HFF-Myc (cell line): ENCODE data around the gene HSD17B8.

Source experiments
- DNase-seq: peaks from one replicate; pipeline ENCODE4 v3.0.0-alpha.2; 2011; ENCODE audit warnings: low read depth; ENCODE audit errors: extremely low read depth
- H3K4me3 ChIP-seq: replicated peaks from 2 replicates; pipeline ENCODE4 v1.5.1; 2011; ENCODE audit warnings: low read depth, mild to moderate bottlenecking, control low read depth, low read length
- TF ChIP-seq, protein P1 (sequence below): IDR thresholded peaks from 2 replicates; pipeline ENCODE4 v1.5.1; 2012; ENCODE audit warnings: mild to moderate bottlenecking, low read depth, low read length, control low read depth; ENCODE audit errors: missing control alignments

Gene HSD17B8

GRCh38 chr6:33175436-33176069 lies 28.9 kb upstream of the HSD17B8 start:
- H3K4me3 ChIP-seq = no peak overlapping the region
- DNase-seq = no peak
- TF ChIP-seq, protein P1, sequence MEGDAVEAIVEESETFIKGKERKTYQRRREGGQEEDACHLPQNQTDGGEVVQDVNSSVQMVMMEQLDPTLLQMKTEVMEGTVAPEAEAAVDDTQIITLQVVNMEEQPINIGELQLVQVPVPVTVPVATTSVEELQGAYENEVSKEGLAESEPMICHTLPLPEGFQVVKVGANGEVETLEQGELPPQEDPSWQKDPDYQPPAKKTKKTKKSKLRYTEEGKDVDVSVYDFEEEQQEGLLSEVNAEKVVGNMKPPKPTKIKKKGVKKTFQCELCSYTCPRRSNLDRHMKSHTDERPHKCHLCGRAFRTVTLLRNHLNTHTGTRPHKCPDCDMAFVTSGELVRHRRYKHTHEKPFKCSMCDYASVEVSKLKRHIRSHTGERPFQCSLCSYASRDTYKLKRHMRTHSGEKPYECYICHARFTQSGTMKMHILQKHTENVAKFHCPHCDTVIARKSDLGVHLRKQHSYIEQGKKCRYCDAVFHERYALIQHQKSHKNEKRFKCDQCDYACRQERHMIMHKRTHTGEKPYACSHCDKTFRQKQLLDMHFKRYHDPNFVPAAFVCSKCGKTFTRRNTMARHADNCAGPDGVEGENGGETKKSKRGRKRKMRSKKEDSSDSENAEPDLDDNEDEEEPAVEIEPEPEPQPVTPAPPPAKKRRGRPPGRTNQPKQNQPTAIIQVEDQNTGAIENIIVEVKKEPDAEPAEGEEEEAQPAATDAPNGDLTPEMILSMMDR = no peak

- H3K4me3 ChIP-seq = no peak overlapping the region
- TF ChIP-seq, protein P1 = no peak
- DNase-seq = no peak
Observed at GRCh38 chr6:33176906-33177305, 27.5 kb upstream of the HSD17B8 start.

GRCh38 chr6:33177552-33178446 lies 26.7 kb upstream of the HSD17B8 start:
- DNase-seq = no peak
- TF ChIP-seq, protein P1 = no peak
- H3K4me3 ChIP-seq = no peak overlapping the region

GRCh38 chr6:33178755-33179475 lies 25.5 kb upstream of the HSD17B8 start:
- no peak for DNase-seq
- TF ChIP-seq, protein P1 = no peak
- no peak overlapping the region for H3K4me3 ChIP-seq

- H3K4me3 ChIP-seq = no peak overlapping the region
- no peak for DNase-seq
- TF ChIP-seq, protein P1 = no peak
Observed at GRCh38 chr6:33181141-33181540, 23.3 kb upstream of the HSD17B8 start.

GRCh38 chr6:33183071-33183683 lies 21.3 kb upstream of the HSD17B8 start:
- DNase-seq = no peak
- TF ChIP-seq, protein P1 = no peak
- no peak overlapping the region for H3K4me3 ChIP-seq
